Measurements from ENCODE around the gene MEAF6. TPM values are rescaled to one million over a fixed set of nuclear protein-coding genes. Genes with fewer than 3 reads are reported as not detected.
A peak's percentile ranks its signal among the peaks of the same experiment; 100 is the strongest.

MEAF6 gene
- total RNA-seq, 1 experiment from 2014 or later, result 85.5 TPM

- DNase-seq (ENCODE audit: low read depth), result no peak
Observed at GRCh38 chr1:37484325-37485051, 30.1 kb downstream of the MEAF6 start.

- no peak for DNase-seq (ENCODE audit: low read depth)
Observed at GRCh38 chr1:37483785-37484184, 30.8 kb downstream of the MEAF6 start.

GRCh38 chr1:37482796-37483744, 31.5 kb downstream of the MEAF6 start:
- no peak for DNase-seq (ENCODE audit: low read depth)

GRCh38 chr1:37482004-37482785, 32.4 kb downstream of the MEAF6 start:
- no peak for DNase-seq (ENCODE audit: low read depth)

- no peak for DNase-seq (ENCODE audit: low read depth)
Observed at GRCh38 chr1:37481289-37482003, 33.1 kb downstream of the MEAF6 start.

GRCh38 chr1:37480581-37481288, 33.8 kb downstream of the MEAF6 start:
- DNase-seq (ENCODE audit: low read depth), result no peak

GRCh38 chr1:37480125-37480466, 34.5 kb downstream of the MEAF6 start:
- no peak for DNase-seq (ENCODE audit: low read depth)

GRCh38 chr1:37479255-37480124, 35.1 kb downstream of the MEAF6 start:
- DNase-seq (ENCODE audit: low read depth), result peak; percentile 88

- DNase-seq (ENCODE audit: low read depth), result peak; percentile 50
Observed at GRCh38 chr1:37478890-37479254, 35.7 kb downstream of the MEAF6 start.

- DNase-seq (ENCODE audit: low read depth), result peak; percentile 68
Observed at GRCh38 chr1:37478451-37478881, 36.1 kb downstream of the MEAF6 start.

- DNase-seq (ENCODE audit: low read depth), result no peak
Observed at GRCh38 chr1:37477946-37478345, 36.6 kb downstream of the MEAF6 start.

GRCh38 chr1:37477198-37477931, 37.2 kb downstream of the MEAF6 start:
- peak; percentile 75 for DNase-seq (ENCODE audit: low read depth)

- peak; percentile 93 for DNase-seq (ENCODE audit: low read depth)
Observed at GRCh38 chr1:37476460-37477197, 37.9 kb downstream of the MEAF6 start.

GRCh38 chr1:37476087-37476452, 38.5 kb downstream of the MEAF6 start:
- DNase-seq (ENCODE audit: low read depth), result no peak

- no peak for DNase-seq (ENCODE audit: low read depth)
Observed at GRCh38 chr1:37475380-37476086, 39.0 kb downstream of the MEAF6 start.

- DNase-seq (ENCODE audit: low read depth), result no peak
Observed at GRCh38 chr1:37474697-37475379, 39.7 kb downstream of the MEAF6 start.

- DNase-seq (ENCODE audit: low read depth), result peak; percentile 88
Observed at GRCh38 chr1:37474046-37474696, 40.4 kb downstream of the MEAF6 start, which contains the start of gene ZC3H12A. Gene ZC3H12A (plus strand): TSS chr1:37474580. CDS start chr1:37475497, 917 bp downstream.

Data from RPMI7951 (cell line).